Mucosa of rectum (tissue), 2 donors: ENCODE measurements around the gene JKAMP.
"Not testable (repeated sequence)": the region's sequence is repeated elsewhere in the genome, so short reads cannot be mapped to it uniquely, and the experiment has no call there.

Experiments
- H3K27ac ChIP-seq, 2 donors: one replicate each; pipeline ENCODE4 v1.7.0; 2013; ENCODE audit warnings: inconsistent platforms in 2 of 2, low read depth in 2 of 2, low read length in 2 of 2
- H3K27me3 ChIP-seq, 2 donors: one replicate each; pipeline ENCODE4 v1.7.0; 2013; ENCODE audit warnings: low read length in 2 of 2; ENCODE audit not compliant: control insufficient read depth in 2 of 2, insufficient read depth in 2 of 2
- H3K36me3 ChIP-seq, 2 donors: one replicate each; pipeline ENCODE4 v1.7.0; 2013; ENCODE audit warnings: low read length in 2 of 2; ENCODE audit not compliant: control insufficient read depth in 2 of 2, insufficient read depth in 2 of 2
- H3K4me1 ChIP-seq, 2 donors: one replicate each; pipeline ENCODE4 v1.7.0; 2013; ENCODE audit warnings: low read length in 2 of 2, mild to moderate bottlenecking in 1 of 2; ENCODE audit not compliant: control insufficient read depth in 2 of 2, insufficient read depth in 2 of 2
- H3K4me3 ChIP-seq, 2 donors: one replicate each; pipeline ENCODE4 v1.7.0; 2013; ENCODE audit warnings: low read length in 2 of 2
- H3K9ac ChIP-seq, 2 donors: one replicate each; pipeline ENCODE4 v1.7.0; 2013; ENCODE audit warnings: low read length in 2 of 2, low read depth in 1 of 2, mild to moderate bottlenecking in 1 of 2
- H3K9me3 ChIP-seq, 2 donors: one replicate each; pipeline ENCODE4 v1.7.0; 2013; ENCODE audit warnings: low read length in 2 of 2; ENCODE audit not compliant: control insufficient read depth in 2 of 2
- donor health status: healthy.
- donor health status: Normal muscosa, but diverticular disease.

Gene JKAMP, protein sequence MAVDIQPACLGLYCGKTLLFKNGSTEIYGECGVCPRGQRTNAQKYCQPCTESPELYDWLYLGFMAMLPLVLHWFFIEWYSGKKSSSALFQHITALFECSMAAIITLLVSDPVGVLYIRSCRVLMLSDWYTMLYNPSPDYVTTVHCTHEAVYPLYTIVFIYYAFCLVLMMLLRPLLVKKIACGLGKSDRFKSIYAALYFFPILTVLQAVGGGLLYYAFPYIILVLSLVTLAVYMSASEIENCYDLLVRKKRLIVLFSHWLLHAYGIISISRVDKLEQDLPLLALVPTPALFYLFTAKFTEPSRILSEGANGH

DNA sequence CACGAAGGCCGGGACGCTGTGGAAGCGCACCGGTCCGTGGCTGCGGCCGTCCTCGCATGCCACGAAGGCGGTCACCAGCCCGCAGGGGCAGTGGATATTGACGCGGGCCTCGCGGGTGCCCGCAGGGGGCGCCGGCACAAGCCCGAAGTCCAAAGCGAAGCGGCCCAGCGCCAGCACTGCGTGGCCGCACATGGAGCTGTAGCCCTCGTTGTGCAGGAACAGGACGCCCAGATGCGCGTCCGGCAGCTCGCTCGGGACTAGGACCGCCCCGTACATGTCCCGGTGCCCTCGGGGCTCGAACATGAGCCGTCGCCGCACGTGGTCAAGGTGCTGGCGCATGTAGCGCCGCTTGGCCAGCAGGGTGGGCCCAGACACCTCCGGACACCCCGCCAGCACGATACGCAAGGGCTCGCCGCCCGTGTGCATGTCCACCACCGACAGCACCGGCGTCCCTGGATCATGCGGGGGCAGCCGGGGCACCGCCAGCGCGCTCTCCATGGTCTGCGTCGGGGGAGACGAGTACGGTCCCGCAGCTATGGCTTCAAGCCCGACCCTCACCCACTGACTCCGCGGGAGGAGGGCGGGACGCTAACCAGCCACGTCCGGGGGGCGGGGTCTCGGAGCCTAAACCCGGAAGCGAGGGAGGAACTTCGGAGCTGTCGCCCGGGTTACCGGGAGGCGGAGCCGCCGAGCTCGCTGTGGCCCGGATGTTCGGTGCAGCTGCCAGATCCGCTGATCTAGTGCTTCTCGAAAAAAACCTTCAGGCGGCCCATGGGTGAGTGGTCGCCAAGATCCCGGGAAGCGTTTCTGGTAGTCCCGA lies at the start of gene JKAMP, which contains the start of gene L3HYPDH:
JKAMP (plus strand) TSS at position 699 of the 820 bp plus-strand sequence; CDS start at position 772, 73 bp downstream.
L3HYPDH (minus strand) TSS at position 590 of the 820 bp plus-strand sequence; CDS start at position 498, 92 bp downstream.
- peak within 1 kb of the TSS; percentile 85 to 89 for H3K27ac ChIP-seq
- H3K9me3 ChIP-seq, result no peaks in the 10 kb centered on the region
- peak within 1 kb of the TSS; percentile 94 to 98 for H3K4me3 ChIP-seq
- H3K36me3 ChIP-seq, result peaks cover under 1 to 6% of the 10 kb centered on the region in 2 donors
- peaks cover 25% of the 10 kb centered on the region in 2 donors for H3K4me1 ChIP-seq
- no peaks in the 10 kb centered on the region for H3K27me3 ChIP-seq
- H3K9ac ChIP-seq, result peak within 1 kb of the TSS; percentile 87 to 91

- H3K27me3 ChIP-seq, result no peaks in the 10 kb centered on the region
- H3K4me3 ChIP-seq, result no peak overlapping the region
- H3K9ac ChIP-seq, result no peak overlapping the region
- H3K36me3 ChIP-seq, result no peaks in the 10 kb centered on the region
- H3K9me3 ChIP-seq, result no peaks in the 10 kb centered on the region
- no peaks in the 10 kb centered on the region for H3K4me1 ChIP-seq
- no peak overlapping the region for H3K27ac ChIP-seq
Observed at GRCh38 chr14:59435101-59435500, 49.2 kb upstream of the JKAMP start.

DNA sequence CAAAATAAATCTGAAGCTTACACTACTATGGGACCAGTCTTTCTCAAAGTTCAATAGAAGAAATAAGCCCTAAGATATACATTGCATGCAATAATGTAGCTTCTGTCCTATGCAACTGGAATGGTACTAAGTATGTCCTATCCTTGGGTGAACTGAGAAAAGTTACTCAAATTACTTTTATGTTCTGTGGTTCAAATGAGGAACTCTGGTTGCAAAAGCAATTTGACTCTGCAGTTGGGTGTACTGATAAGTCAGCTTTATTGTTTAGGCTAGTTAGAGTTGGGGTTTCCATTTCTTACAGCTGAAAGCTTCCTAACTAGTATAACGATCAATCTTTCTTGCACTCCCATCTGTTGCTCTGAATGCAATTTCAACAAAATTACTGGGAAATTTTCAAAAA lies 48.3 kb upstream of the JKAMP start:
- Histone ChIP-seq H3K36me3 (no peaks in the 10 kb centered on the region), H3K9me3 (no peaks in the 10 kb centered on the region), H3K27me3 (no peaks in the 10 kb centered on the region), H3K27ac (no peak overlapping the region), H3K4me3 (no peak overlapping the region), H3K4me1 (no peaks in the 10 kb centered on the region), H3K9ac (no peak overlapping the region)

- no peaks in the 10 kb centered on the region for H3K9me3 ChIP-seq
- no peak overlapping the region for H3K4me3 ChIP-seq
- H3K4me1 ChIP-seq, result no peaks in the 10 kb centered on the region
- H3K27me3 ChIP-seq, result no peaks in the 10 kb centered on the region
- H3K27ac ChIP-seq, result no peak overlapping the region
- no peaks in the 10 kb centered on the region for H3K36me3 ChIP-seq
- no peak overlapping the region for H3K9ac ChIP-seq
Observed at GRCh38 chr14:59438195-59438647, 46.1 kb upstream of the JKAMP start.

DNA sequence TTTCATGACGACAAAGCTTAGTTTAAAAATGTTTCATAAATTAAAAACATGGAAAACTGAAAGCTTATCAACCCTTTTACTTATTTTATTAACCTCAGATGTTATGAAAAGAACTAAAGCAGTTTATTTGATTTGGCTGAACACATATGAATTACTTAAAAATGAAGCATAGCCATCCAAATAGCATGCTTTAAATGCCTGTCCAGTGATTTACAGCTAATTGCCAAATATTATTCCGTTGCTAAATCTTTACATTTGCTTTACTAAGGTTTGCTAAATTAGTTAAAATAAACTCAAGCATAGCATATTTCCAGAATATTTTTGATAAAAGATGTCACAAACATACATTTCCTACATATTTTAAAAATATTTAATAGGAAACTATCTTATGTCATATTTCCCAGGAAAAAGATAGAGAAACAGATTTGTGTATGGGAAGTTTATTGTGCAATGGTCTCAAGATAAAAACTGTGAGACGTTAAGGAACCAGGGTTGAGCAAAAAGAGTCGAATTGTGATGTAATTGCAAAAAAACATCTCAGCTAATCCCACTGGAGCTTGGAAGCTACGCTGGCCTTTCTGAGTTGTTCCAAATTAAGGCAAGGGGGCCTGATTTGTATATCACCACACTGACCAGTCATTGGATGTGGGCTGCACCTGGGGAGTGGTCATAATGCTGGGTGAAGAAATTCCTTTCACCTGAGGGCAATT lies 44.9 kb upstream of the JKAMP start:
- Histone ChIP-seq H3K36me3 (no peaks in the 10 kb centered on the region), H3K27me3 (no peaks in the 10 kb centered on the region), H3K9ac (no peak overlapping the region), H3K4me3 (no peak overlapping the region), H3K9me3 (no peaks in the 10 kb centered on the region), H3K27ac (no peak overlapping the region), H3K4me1 (no peaks in the 10 kb centered on the region)

GRCh38 chr14:59448673-59449072 lies 35.6 kb upstream of the JKAMP start:
- not testable (repeated sequence) for H3K9ac ChIP-seq, H3K27ac ChIP-seq, H3K36me3 ChIP-seq, H3K9me3 ChIP-seq, H3K4me3 ChIP-seq, H3K4me1 ChIP-seq, H3K27me3 ChIP-seq

DNA sequence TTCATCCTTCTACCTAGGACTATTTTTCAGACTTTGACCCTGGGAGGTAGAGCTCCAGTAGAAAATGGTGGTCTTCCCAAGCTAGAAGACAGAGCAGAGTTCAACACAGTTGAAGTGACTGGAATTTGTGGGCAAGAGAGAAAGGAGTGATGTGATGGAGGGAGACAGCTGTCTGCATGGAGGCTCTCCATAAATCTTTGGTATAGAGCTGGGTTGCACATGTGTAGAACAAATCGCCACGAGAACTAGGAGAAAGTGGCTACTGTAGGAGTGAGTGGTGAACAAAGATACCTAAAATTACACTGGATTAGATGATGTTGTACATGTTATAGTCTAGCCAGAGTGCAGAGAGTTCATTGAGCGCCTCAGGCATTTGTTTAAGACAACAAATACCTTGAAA lies 33.6 kb upstream of the JKAMP start:
- Histone ChIP-seq H3K27ac (no peak overlapping the region), H3K4me3 (no peak overlapping the region), H3K4me1 (no peaks in the 10 kb centered on the region), H3K9me3 (no peaks in the 10 kb centered on the region), H3K9ac (no peak overlapping the region), H3K27me3 (no peaks in the 10 kb centered on the region), H3K36me3 (peaks cover 0 to 2% of the 10 kb centered on the region in 2 donors)

DNA sequence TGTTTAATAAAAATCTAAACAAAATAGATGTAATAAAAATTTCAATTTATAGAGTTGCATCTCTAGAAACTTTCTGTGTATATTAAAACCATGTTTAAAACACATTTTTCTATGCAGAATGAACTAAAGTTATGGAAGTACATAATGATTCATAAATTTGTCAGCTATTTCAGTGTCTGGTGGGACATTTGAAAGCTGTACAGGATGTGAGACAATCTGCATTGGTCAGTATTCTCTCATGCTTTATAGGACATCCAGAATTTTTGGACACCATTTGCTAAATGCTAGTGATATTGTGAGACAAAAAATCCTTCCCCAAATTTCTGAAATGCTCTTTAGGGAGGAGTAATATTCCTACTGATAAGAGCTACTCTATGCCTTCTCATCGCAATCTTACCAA lies 32.5 kb upstream of the JKAMP start:
- Histone ChIP-seq H3K4me1 (no peaks in the 10 kb centered on the region), H3K9ac (no peak overlapping the region), H3K4me3 (no peak overlapping the region), H3K9me3 (no peaks in the 10 kb centered on the region), H3K27me3 (no peaks in the 10 kb centered on the region), H3K27ac (no peak overlapping the region), H3K36me3 (peaks cover 0 to 2% of the 10 kb centered on the region in 2 donors)

GRCh38 chr14:59454139-59454538 lies 30.2 kb upstream of the JKAMP start:
- H3K9me3 ChIP-seq, result no peaks in the 10 kb centered on the region
- no peaks in the 10 kb centered on the region for H3K4me1 ChIP-seq
- H3K9ac ChIP-seq, result no peak overlapping the region
- H3K36me3 ChIP-seq, result peaks cover 0 to 2% of the 10 kb centered on the region in 2 donors
- H3K27ac ChIP-seq, result no peak overlapping the region
- H3K4me3 ChIP-seq, result no peak overlapping the region
- H3K27me3 ChIP-seq, result no peaks in the 10 kb centered on the region

- H3K27ac ChIP-seq, result no peak overlapping the region
- no peaks in the 10 kb centered on the region for H3K4me1 ChIP-seq
- no peaks in the 10 kb centered on the region for H3K27me3 ChIP-seq
- no peak overlapping the region for H3K4me3 ChIP-seq
- peaks cover 0 to 2% of the 10 kb centered on the region in 2 donors for H3K36me3 ChIP-seq
- no peaks in the 10 kb centered on the region for H3K9me3 ChIP-seq
- no peak overlapping the region for H3K9ac ChIP-seq
Observed at GRCh38 chr14:59455411-59455810, 28.9 kb upstream of the JKAMP start.
